HAP-1 (cell line): ENCODE data around the gene L1TD1.
"Not testable (repeated sequence)": the region's sequence is repeated elsewhere in the genome, so short reads cannot be mapped to it uniquely, and the experiment has no call there.

Experiments
- DNase-seq, 2 experiments: peaks; one replicate each; pipeline ENCODE4 v3.0.0-alpha.2; 2016 to 2020; ENCODE audit warnings: low spot score in 2 of 2
- H3K27me3 ChIP-seq: fragments of 250-450 bp; sonication (Bioruptor Pico); 2 replicates; pipeline ENCODE4 v1.5.1; 2020; ENCODE audit warnings: low read depth, mild to moderate bottlenecking, moderate library complexity
- H3K36me3 ChIP-seq: fragments of 250-450 bp; sonication (Bioruptor Pico); replicated peaks from 2 replicates; pipeline ENCODE4 v1.5.1; 2020; ENCODE audit warnings: mild to moderate bottlenecking
- H3K4me1 ChIP-seq: fragments of 250-450 bp; sonication (Bioruptor Pico); 2 replicates; pipeline ENCODE4 v1.5.1; 2020; ENCODE audit warnings: mild to moderate bottlenecking
- H3K4me3 ChIP-seq: fragments of 250-450 bp; sonication (Bioruptor Pico); 2 replicates; pipeline ENCODE4 v1.5.1; 2020; ENCODE audit warnings: mild to moderate bottlenecking, moderate library complexity
- H3K9me3 ChIP-seq: fragments of 250-450 bp; sonication (Bioruptor Pico); 2 replicates; pipeline ENCODE4 v1.5.1; 2020; ENCODE audit warnings: mild to moderate bottlenecking, moderate library complexity
- in situ Hi-C: fragments of 300-500 bp; cut with MboI; formaldehyde crosslinking; loops from 3 replicates; pipeline ENCODE4 v1.14.3; 2020; ENCODE audit warnings: low sequenced_read_pairs, inconsistent platforms, mixed read lengths

The L1TD1 gene, protein sequence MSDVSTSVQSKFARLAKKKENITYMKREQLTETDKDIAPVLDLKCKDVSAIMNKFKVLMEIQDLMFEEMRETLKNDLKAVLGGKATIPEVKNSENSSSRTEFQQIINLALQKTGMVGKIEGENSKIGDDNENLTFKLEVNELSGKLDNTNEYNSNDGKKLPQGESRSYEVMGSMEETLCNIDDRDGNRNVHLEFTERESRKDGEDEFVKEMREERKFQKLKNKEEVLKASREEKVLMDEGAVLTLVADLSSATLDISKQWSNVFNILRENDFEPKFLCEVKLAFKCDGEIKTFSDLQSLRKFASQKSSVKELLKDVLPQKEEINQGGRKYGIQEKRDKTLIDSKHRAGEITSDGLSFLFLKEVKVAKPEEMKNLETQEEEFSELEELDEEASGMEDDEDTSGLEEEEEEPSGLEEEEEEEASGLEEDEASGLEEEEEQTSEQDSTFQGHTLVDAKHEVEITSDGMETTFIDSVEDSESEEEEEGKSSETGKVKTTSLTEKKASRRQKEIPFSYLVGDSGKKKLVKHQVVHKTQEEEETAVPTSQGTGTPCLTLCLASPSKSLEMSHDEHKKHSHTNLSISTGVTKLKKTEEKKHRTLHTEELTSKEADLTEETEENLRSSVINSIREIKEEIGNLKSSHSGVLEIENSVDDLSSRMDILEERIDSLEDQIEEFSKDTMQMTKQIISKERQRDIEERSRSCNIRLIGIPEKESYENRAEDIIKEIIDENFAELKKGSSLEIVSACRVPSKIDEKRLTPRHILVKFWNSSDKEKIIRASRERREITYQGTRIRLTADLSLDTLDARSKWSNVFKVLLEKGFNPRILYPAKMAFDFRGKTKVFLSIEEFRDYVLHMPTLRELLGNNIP

DNA sequence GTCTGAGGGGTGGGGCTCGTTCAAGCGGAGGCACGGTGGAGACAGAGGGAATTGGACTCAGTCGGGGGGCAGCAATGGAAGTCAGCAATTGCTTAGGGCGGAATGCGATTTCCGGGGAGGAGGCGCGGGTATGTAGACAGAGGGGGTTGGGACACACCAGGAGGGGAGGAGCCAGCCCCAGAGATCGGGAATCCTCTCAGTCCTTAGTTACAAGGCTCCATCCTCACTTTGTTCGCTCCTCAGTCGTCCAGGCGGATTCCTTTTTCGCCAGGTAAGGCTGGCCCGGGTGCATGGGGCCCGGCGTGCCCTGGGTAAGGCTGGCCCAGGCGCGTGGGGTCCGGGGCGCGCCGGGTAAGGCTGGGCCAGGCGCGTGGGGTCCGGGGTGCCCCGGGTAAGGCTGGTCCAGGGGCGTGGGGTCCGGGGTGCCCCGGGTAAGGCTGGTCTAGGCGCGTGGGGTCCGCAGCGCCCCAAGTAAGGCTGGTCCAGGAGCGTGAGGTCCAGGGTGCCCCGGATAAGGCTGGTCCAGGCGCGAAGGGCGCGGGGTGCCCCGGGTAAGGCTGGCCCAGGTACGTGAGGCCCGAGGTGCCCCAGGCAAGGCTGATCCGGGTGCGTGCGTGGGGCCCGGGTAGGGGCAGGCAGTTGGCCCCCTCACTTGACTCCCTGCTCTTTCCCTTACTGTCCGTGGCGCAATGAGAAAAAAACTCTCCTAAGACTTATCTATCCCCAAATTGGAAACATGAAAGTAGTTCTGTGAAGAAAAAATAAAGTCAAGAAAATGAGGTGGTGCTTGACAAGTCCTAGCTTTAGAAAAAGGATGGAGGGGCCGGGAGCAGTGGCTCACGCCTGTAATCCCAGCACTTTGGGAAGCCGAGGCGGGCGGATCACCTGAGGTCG, at the start of gene L1TD1:
Gene L1TD1, plus strand, starts transcription at position 199 of the 894 bp plus-strand sequence. CDS start 11,780 bp downstream, outside the sequence.
- H3K4me1 ChIP-seq = peaks cover 15% of the 10 kb centered on the region
- no peaks in the 10 kb centered on the region for H3K36me3 ChIP-seq
- H3K4me3 ChIP-seq = no peak within 1 kb of the TSS
- DNase-seq = no peak
- no peaks in the 10 kb centered on the region for H3K9me3 ChIP-seq
- H3K27me3 ChIP-seq = no peaks in the 10 kb centered on the region
- in situ Hi-C loops = no loop called here

DNA sequence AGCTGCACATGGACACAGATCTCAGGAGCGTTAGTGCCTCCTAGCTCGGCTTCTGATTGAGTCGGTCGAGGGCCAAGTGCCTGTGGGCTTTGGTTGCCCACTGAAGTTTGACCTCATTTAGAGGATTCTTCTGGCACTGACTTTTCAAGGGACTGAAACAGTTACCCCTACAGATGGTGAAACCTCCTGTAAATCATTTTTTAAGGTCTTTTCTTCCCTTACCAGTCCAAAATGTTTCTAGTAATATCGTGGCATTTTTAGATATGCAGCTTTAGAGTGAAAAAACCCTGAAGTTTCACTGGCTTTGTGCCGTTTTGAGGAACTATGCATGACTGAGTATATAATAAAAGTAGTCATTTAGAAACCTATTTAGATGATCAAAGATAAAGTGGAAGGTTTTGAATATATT, 34.7 kb upstream of the L1TD1 start:
- in situ Hi-C loops = loop anchor here (25.0 kb wide), 1 partner anchor 602 kb away; no protein-coding TSS in a partner anchor

DNA sequence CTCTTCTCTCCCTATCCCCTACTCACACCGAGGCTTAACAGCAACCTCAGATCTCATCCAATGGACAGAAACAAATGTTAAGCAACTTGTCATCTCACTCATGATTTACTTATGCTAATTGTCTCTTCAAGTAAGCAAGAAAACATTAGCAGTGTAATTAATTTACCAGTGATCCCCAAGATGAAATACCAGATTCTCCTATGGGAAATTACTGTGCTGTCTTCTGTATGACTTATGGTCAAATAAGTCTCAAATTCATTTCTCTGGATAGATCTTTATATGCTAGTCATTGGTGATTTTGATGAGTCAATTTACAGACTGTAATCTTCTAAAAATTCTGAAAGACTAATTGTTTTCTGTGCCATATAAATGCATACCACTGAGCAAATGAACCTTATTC, 32.9 kb upstream of the L1TD1 start:
- DNase-seq = no peak
- in situ Hi-C loops = loop anchor here (25.0 kb wide), 1 partner anchor 601 kb away; no protein-coding TSS in a partner anchor
- H3K4me3 ChIP-seq = no peak overlapping the region
- H3K36me3 ChIP-seq = no peaks in the 10 kb centered on the region
- no peaks in the 10 kb centered on the region for H3K9me3 ChIP-seq
- H3K4me1 ChIP-seq = no peaks in the 10 kb centered on the region
- no peaks in the 10 kb centered on the region for H3K27me3 ChIP-seq

More for the DNA sequence above, 34.7 kb upstream of the L1TD1 start:
- Histone ChIP-seq H3K4me3 (no peak overlapping the region), H3K9me3 (no peaks in the 10 kb centered on the region), H3K36me3 (no peaks in the 10 kb centered on the region), H3K4me1 (no peaks in the 10 kb centered on the region), H3K27me3 (no peaks in the 10 kb centered on the region)
- no peak for DNase-seq

DNA sequence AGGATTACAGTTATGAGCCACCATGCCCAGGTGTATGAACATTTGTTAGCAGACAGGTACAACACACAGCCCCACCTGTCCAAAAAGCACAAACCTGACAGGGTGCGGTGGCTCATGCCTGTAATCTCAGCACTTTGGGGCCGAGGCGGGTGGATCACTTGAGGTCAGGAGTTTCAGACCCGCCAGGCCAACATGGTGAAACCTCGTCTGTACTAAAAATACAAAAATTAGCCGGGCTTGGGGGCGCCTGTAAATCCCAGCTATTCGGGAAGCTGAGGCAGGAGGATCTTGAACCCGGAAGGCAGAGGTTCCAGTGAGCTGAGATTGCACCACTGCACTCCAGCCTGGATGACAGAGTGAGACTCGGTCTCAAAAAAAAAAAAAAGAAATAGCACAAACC, 24.3 kb upstream of the L1TD1 start:
- DNase-seq, H3K4me3 ChIP-seq, H3K9me3 ChIP-seq, H3K4me1 ChIP-seq, H3K36me3 ChIP-seq, H3K27me3 ChIP-seq: not testable (repeated sequence)
- in situ Hi-C loops = loop anchor here (25.0 kb wide), 1 partner anchor 592 kb away; no protein-coding TSS in a partner anchor

DNA sequence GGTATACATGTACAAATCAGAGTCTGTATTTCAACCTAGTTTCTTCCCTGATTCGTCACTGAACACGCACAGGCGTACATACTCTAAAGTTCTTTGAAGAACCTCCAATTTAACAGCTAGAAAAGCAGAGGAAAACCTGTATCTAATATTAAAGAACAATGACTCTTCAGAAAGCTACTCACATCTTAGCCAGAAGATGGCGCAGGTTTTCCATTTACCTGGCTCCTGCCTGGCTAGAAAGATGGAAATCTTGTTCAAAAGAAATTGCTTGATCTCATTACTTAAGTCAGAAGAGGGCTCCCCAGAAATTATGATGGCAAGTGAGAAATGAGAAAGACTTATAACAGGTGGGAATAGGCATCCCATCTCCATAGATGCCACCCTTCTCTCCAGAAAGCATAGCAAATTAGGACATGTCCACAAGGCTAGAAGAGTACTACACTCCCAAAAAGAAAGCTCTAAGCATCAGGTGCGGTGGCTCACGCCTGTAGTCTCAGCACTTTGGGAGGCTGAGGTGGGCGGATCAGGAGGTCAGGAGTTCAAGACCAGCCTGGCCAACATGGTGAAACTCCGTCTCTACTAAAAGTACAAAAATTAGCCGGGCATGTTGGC, 19.0 kb upstream of the L1TD1 start:
- peak; percentile 64 to 76 for DNase-seq
- Histone ChIP-seq H3K36me3 (no peaks in the 10 kb centered on the region), H3K9me3 (no peaks in the 10 kb centered on the region), H3K4me1 (peaks cover 3% of the 10 kb centered on the region), H3K4me3 (no peak overlapping the region), H3K27me3 (no peaks in the 10 kb centered on the region)
- in situ Hi-C loops = loop anchor here (5.0 kb wide), 1 partner anchor 232 kb away; no protein-coding TSS in a partner anchor

DNA sequence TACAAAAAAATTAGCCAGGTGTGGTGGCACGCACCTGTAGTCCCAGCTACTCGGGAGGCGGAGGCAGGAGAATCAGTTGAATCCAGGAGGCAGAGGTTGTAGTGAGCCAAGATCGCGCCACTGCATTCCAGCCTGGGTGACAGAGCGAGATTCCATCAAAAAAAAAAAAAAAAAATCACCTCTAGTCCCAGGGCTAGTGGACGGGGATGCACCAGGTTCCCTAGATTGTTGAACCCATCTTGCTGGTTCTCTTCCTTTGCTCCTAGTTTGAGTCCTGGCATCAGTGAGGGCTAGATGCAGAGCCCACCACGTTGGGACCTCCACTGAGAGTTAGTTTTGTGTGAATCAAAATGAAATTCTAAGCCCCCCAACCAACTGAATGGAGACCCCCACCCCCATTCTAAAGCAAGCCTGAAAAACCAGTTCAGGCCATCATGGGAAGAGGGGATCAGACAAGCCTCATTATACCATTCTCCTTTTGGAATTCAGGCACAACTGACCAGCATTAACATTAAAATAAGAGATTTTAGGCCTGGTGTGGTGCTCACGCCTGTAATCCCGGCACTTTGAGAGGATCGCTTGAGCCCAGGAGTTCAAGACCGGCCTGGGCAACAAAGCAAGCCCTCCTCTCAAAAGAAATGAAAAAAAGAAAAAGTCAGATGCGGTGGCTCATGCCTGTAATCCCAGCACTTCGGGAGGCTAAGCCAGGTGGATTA, 17.9 kb upstream of the L1TD1 start:
- no peak for DNase-seq

DNA sequence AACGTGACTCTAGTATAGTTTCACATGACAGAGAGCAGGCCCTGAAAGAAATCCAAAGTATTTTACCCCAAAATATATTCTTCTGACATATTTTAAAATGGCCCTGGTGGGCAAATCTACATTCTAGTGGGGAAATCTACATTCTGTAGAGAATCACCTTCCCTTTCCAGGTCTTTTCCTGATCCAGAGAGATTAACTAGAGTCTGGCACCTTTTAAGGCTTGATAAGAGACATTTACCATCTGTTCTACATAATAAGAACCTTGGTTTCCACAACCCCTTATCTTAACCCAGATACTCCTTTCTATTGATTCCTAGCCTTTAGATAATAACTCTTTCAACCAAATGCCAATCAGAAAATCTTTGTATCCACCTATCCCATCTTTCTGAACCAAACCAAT, 17.0 kb upstream of the L1TD1 start:
- no peak for DNase-seq
- Histone ChIP-seq H3K4me3 (no peak overlapping the region), H3K27me3 (no peaks in the 10 kb centered on the region), H3K4me1 (peaks cover 15% of the 10 kb centered on the region), H3K36me3 (no peaks in the 10 kb centered on the region), H3K9me3 (no peaks in the 10 kb centered on the region)
- in situ Hi-C loops = loop anchor here (5.0 kb wide), 1 partner anchor 230 kb away; no protein-coding TSS in a partner anchor

More for the DNA sequence above, 17.9 kb upstream of the L1TD1 start:
- H3K27me3 ChIP-seq = no peaks in the 10 kb centered on the region
- H3K4me1 ChIP-seq = peaks cover 8% of the 10 kb centered on the region
- in situ Hi-C loops = loop anchor here (5.0 kb wide), 1 partner anchor 231 kb away; no protein-coding TSS in a partner anchor
- H3K4me3 ChIP-seq = no peak overlapping the region
- H3K9me3 ChIP-seq = no peaks in the 10 kb centered on the region
- H3K36me3 ChIP-seq = no peaks in the 10 kb centered on the region

DNA sequence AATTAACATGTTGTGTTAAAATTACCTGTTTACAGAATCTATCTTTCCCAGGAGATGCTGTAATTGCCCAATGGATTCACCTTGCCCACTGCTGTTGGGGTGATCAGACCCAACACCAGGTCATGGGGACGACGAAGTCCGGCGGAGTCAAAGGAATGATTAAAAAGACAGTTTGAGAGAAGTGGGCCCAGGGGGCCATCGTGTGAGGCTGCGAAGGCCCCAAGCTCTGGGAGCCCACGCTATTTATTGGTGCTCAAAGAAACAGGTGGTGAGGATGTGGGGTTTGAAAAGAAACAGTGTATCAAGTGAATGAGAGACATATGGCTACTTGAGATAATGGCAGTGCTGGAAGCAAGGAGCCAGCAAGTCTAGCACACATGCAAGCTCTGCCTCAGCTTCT, 16.3 kb upstream of the L1TD1 start:
- H3K4me3 ChIP-seq = no peak overlapping the region
- no peaks in the 10 kb centered on the region for H3K27me3 ChIP-seq
- no peaks in the 10 kb centered on the region for H3K9me3 ChIP-seq
- H3K36me3 ChIP-seq = no peaks in the 10 kb centered on the region
- in situ Hi-C loops = loop anchor here (5.0 kb wide), 1 partner anchor 229 kb away; no protein-coding TSS in a partner anchor
- peaks cover 17% of the 10 kb centered on the region for H3K4me1 ChIP-seq
- no peak for DNase-seq

DNA sequence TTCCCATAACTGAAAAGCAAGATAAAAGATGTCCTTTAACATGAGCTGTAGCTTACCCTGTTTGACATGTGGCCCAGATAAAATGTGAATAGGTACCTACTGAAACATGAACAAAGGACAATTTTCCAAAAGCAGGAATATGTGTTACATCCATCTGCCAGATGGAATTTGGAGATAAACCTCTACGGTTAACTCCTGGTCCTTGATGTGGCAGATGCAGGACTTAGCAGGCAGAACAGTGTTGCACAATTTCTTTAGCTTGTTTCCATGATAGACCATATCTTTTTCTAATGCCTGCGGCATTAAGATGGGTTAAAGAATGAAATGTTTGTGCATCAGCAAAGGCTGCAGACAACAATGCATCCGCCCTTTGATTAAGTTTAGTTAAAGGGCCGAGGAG, 14.6 kb upstream of the L1TD1 start:
- H3K4me3 ChIP-seq, H3K27me3 ChIP-seq, DNase-seq, in situ Hi-C loops, H3K36me3 ChIP-seq, H3K9me3 ChIP-seq: not testable (repeated sequence)
- peaks cover 30% of the 10 kb centered on the region for H3K4me1 ChIP-seq

DNA sequence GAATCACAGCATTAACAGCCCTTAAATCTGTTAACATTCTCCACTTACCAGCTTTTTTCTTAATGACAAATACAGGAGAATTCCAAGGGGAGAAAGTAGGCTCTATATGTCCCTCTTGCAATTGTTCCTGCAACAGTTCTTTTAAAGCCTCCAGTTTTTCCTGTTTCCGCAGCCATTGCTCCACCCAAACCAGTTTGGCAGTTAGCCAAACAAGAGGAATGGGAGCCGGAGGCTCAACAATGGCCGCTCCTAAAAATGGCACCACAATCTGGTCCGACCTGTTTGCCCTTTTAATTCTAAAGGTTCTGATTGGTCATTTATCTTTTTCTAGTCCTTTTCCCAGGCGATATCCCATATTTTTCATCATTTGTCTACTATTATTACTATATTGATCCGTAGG, 14.0 kb upstream of the L1TD1 start:
- peak in 1 of 2 experiments; percentile 37 for DNase-seq
- in situ Hi-C loops = no loop called here

DNA sequence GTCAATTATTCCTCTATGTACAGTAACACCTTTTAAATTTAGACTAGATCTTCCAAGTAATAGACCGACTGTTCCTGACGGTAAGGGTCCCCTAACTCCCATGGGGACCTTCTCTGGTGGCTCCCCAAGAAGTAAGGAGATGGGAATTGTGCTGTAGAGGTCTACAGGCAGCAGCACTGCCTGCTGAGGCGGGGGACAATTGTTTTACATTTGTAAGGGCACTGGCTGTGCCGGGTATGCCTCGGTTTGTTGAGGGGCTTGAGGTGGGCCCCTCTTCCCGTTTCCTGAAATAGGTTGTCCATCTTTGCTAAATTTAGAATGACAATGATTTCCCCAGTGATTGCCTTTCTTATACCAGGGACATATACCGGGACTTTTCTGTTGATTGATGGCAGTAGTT, 13.1 kb upstream of the L1TD1 start:
- DNase-seq = no peak
- peaks cover 30% of the 10 kb centered on the region for H3K4me1 ChIP-seq
- in situ Hi-C loops = no loop called here
- H3K4me3 ChIP-seq = no peak overlapping the region
- no peaks in the 10 kb centered on the region for H3K27me3 ChIP-seq
- no peaks in the 10 kb centered on the region for H3K36me3 ChIP-seq
- H3K9me3 ChIP-seq = no peaks in the 10 kb centered on the region

More for the DNA sequence above, 14.0 kb upstream of the L1TD1 start:
- Histone ChIP-seq H3K36me3 (no peaks in the 10 kb centered on the region), H3K4me1 (peaks cover 30% of the 10 kb centered on the region), H3K27me3 (no peaks in the 10 kb centered on the region), H3K9me3 (no peaks in the 10 kb centered on the region), H3K4me3 (no peak overlapping the region)

DNA sequence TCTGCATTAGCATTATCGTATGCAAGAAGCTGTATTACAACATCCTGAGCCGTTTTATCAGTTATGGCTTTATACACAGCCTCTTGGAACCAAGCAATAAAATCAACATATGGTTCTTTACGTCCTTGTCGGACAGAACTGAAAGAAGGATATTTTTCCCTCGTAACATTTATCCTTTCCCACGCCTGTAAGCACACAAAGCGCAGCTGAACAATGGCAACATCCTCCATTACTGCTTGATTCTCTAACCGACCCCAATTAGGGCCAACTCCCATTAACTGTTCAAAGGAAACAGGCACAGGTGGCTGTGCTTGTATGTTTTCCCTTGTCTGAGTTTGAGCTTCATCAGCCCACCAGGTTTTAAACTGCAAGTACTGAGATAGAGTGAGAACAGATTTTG, 12.5 kb upstream of the L1TD1 start:
- H3K9me3 ChIP-seq, in situ Hi-C loops, H3K27me3 ChIP-seq, H3K4me3 ChIP-seq, H3K36me3 ChIP-seq: not testable (repeated sequence)
- DNase-seq = peak; percentile 30 to 35
- H3K4me1 ChIP-seq = peaks cover 30% of the 10 kb centered on the region
